Measurements from ENCODE around the gene FAM217A. TPM values are rescaled to one million over a fixed set of nuclear protein-coding genes. Genes with fewer than 3 reads are reported as not detected.
"Not testable (repeated sequence)": the region's sequence is repeated elsewhere in the genome, so short reads cannot be mapped to it uniquely, and the experiment has no call there.

The FAM217A gene
- total and polyA plus RNA-seq, 3 experiments from 2014 or later: not detected

DNA sequence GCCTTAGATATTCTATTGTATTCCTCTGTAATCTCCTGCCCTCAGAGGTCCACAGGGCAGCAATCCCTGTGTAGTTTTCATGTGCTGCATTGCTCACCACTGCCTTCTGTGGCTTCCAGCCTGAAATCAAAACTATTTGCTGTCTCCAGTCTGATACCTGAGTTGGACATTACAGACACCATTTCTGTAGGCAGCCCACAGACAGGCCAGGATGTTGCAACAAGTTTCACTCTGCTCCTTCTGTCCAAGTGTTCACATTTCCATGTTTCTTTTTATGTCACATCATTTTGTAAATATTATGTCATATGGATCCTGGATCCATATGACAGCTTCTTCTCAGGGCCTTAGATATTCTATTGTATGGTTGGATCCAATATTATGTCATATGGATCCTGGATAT is 34.7 kb upstream of the FAM217A start:
- Histone ChIP-seq H3K4me1 (ENCODE audit: insufficient read depth, low read length) (no peaks in the 10 kb centered on the region), H3K4me3 (ENCODE audit: low read length) (no peak overlapping the region), H3K36me3 (ENCODE audit: insufficient read depth, low read length) (peaks cover 22% of the 10 kb centered on the region), H3K27me3 (ENCODE audit: insufficient read depth, low read length, poor library complexity, severe bottlenecking) (no peaks in the 10 kb centered on the region), H3K27ac (ENCODE audit: low read depth, low read length) (no peak overlapping the region), H3K9me3 (ENCODE audit: low read length) (no peaks in the 10 kb centered on the region)
- Mint-ChIP-seq H3K36me3 (peaks cover 28 to 46% (median 45%) of the 10 kb centered on the region in 3 donors), H3K4me1 (no peaks in the 10 kb centered on the region), H3K27ac (no peak overlapping the region), H3K27me3 (peaks cover 0 to 5% of the 10 kb centered on the region in 2 donors), H3K9me3 (peaks cover 15 to 25% (median 20%) of the 10 kb centered on the region in 5 donors), H3K4me3 (no peak overlapping the region)
- ChIA-PET CTCF (no interaction called here), POLR2A (no interaction called here)
- DNase-seq: no peak

DNA sequence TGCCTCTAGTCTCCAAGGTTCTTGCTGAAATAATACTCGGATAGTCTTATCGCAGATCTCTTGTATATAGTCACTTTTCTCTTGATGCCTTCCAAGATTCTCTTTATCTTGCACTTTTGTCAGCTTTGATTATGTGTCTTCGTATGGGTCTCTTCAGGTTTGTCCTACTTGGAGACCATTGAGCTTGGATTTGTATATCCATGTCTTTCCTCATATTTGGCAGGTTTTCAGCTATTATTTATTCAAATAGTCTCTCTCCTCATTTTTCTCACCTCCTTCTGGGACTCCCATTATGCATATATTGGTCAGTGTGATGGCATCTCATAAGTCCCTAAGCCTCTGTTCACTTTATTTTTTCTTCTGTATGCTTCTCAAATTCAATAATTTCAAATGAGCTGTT is 33.4 kb upstream of the FAM217A start:
- no peaks in the 10 kb centered on the region for H3K27me3 ChIP-seq (ENCODE audit: insufficient read depth, low read length, poor library complexity, severe bottlenecking)
- no peaks in the 10 kb centered on the region for H3K4me1 Mint-ChIP-seq
- CTCF ChIA-PET: no interaction called here

DNA sequence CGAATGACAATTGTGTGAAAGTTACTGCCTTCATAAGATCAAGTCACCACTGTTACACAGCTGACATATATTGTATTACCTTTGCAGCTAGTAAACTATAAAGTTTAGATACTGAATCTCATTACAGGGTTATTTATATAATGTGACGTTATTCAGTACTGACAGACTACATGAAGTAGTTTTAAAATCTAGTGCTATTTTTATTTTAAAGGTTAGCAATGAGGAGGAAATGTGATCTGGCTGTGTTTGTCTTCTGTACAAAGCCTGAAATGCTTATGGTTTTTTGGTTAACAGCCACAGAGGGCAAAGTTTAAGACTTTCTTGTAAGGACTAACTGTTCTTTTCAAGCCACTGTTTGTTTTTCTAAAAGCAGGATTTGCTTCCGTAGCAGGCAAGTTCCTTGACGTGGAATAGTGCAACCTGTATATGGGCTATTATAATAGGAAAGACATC is 30.5 kb upstream of the FAM217A start:
- H3K4me3 ChIP-seq (ENCODE audit: low read length); CTCF ChIA-PET; H3K4me1 Mint-ChIP-seq; H3K9me3 ChIP-seq (ENCODE audit: low read length); H3K4me3 Mint-ChIP-seq; H3K27me3 ChIP-seq (ENCODE audit: insufficient read depth, low read length, poor library complexity, severe bottlenecking); H3K27ac ChIP-seq (ENCODE audit: low read depth, low read length); H3K27me3 Mint-ChIP-seq; DNase-seq; POLR2A ChIA-PET; H3K36me3 ChIP-seq (ENCODE audit: insufficient read depth, low read length); H3K4me1 ChIP-seq (ENCODE audit: insufficient read depth, low read length); H3K27ac Mint-ChIP-seq: not testable (repeated sequence)
- Mint-ChIP-seq H3K36me3 (peaks cover 2 to 21% (median 4%) of the 10 kb centered on the region in 3 donors), H3K9me3 (peaks cover 15 to 22% (median 18%) of the 10 kb centered on the region in 5 donors)

More for the DNA sequence above, 33.4 kb upstream of the FAM217A start:
- Histone ChIP-seq H3K4me1 (ENCODE audit: insufficient read depth, low read length) (no peaks in the 10 kb centered on the region), H3K4me3 (ENCODE audit: low read length) (no peak overlapping the region), H3K27ac (ENCODE audit: low read depth, low read length) (no peak overlapping the region), H3K9me3 (ENCODE audit: low read length) (no peaks in the 10 kb centered on the region), H3K36me3 (ENCODE audit: insufficient read depth, low read length) (peaks cover 14% of the 10 kb centered on the region)
- H3K27ac Mint-ChIP-seq: no peak overlapping the region
- peaks cover 15 to 25% (median 20%) of the 10 kb centered on the region in 5 donors for H3K9me3 Mint-ChIP-seq
- H3K36me3 Mint-ChIP-seq: peaks cover 20 to 43% (median 32%) of the 10 kb centered on the region in 3 donors
- POLR2A ChIA-PET: no interaction called here
- no peak overlapping the region for H3K4me3 Mint-ChIP-seq
- no peak for DNase-seq
- peaks cover 0 to 5% of the 10 kb centered on the region in 2 donors for H3K27me3 Mint-ChIP-seq

DNA sequence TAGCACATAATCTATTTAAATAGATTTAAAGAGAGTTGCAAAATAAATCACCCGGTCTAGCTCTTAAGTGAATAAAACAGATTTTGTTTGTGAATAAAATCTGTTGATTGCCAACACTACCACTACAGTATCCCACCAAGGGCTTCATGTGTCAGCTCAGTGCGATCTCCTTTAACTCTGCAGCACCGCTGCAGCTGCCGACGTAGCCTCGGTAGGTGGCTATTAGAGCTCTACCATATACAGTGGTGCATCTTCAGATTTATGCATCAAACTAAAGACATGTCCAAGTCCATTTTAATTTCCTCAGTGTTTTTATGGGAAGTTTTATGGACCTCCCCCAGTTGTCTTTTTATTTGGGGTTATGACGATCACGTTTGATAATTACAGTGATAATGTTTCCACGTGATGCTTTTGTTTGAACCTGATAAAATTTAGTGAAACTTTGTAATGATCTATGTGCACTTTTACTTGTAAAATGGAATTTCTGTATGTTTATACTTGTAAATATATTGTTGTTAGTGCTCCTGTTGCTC is 29.7 kb upstream of the FAM217A start:
- Mint-ChIP-seq H3K36me3 (peaks cover 0 to 13% (median 2%) of the 10 kb centered on the region in 3 donors), H3K9me3 (peaks cover 12 to 16% (median 14%) of the 10 kb centered on the region in 5 donors), H3K4me1 (no peaks in the 10 kb centered on the region), H3K27me3 (peaks cover 1 to 8% of the 10 kb centered on the region in 2 donors), H3K4me3 (no peak overlapping the region), H3K27ac (no peak overlapping the region)
- CTCF ChIA-PET: no interaction called here
- no peaks in the 10 kb centered on the region for H3K27me3 ChIP-seq (ENCODE audit: insufficient read depth, low read length, poor library complexity, severe bottlenecking)
- no peak for DNase-seq
- POLR2A ChIA-PET: no interaction called here
- H3K4me3 ChIP-seq (ENCODE audit: low read length): no peak overlapping the region
- H3K36me3 ChIP-seq (ENCODE audit: insufficient read depth, low read length): no peaks in the 10 kb centered on the region
- H3K4me1 ChIP-seq (ENCODE audit: insufficient read depth, low read length): no peaks in the 10 kb centered on the region
- H3K9me3 ChIP-seq (ENCODE audit: low read length): no peaks in the 10 kb centered on the region
- H3K27ac ChIP-seq (ENCODE audit: low read depth, low read length): no peak overlapping the region

DNA sequence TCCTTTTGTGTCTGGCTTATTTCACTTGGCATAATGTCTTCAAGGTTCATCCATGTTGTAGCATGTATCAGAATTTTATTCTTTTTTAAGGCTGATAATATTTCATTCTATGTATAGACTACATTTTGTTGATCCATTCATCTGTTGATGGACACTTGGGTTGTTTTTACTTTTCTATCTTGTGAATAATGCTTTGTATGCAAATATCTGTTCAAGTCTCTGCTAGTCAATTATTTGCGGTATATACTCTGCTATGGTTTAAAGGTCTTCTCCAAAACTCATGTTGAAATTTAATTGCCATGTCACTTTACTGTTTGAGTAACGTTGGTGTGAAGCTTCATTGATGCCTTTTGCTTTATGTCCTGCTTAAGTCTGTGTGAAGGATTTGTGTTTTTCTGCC is 28.9 kb upstream of the FAM217A start:
- Mint-ChIP-seq H3K4me3 (no peak overlapping the region), H3K27ac (no peak overlapping the region), H3K9me3 (peaks cover 8 to 10% (median 9%) of the 10 kb centered on the region in 5 donors), H3K27me3 (peaks cover 1 to 8% of the 10 kb centered on the region in 2 donors), H3K4me1 (no peaks in the 10 kb centered on the region), H3K36me3 (peaks cover 0 to 8% (median 0%) of the 10 kb centered on the region in 3 donors)
- Histone ChIP-seq H3K27me3 (ENCODE audit: insufficient read depth, low read length, poor library complexity, severe bottlenecking) (no peaks in the 10 kb centered on the region), H3K36me3 (ENCODE audit: insufficient read depth, low read length) (no peaks in the 10 kb centered on the region), H3K4me1 (ENCODE audit: insufficient read depth, low read length) (no peaks in the 10 kb centered on the region), H3K4me3 (ENCODE audit: low read length) (no peak overlapping the region), H3K27ac (ENCODE audit: low read depth, low read length) (no peak overlapping the region), H3K9me3 (ENCODE audit: low read length) (no peaks in the 10 kb centered on the region)
- POLR2A ChIA-PET: no interaction called here
- no peak for DNase-seq
- CTCF ChIA-PET: no interaction called here

DNA sequence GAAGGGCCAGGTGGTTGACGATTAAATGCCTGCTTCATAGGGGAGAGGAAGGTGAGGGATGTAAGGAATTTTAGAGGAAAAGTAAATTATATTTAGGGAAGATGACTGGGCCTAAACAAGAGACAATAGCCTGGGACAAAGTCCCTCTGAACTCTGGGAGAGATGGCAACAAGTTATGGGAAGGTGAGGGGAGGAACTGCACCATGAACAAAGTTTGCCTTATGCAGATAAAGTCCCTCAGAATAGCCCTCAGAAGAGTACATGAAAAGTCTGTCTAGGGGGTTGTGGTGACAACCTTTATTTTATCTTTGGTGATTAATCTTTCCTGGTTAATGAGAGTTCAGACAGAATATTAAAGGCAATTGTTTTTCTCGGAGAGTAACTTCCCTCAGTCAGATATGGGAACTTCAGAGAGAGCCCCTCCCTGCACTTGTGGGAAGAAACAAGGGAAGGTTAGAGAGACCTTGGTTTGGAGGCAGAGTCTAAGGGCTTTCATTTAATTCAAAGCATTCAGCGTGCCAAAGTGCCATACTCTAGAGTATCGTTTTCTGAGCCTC is 27.1 kb upstream of the FAM217A start:
- Mint-ChIP-seq H3K27me3 (peaks cover 3 to 4% of the 10 kb centered on the region in 2 donors), H3K9me3 (no peaks in the 10 kb centered on the region), H3K27ac (peak overlapping the region in 1 of 8 donors; percentile 1), H3K4me1 (no peaks in the 10 kb centered on the region), H3K4me3 (no peak overlapping the region), H3K36me3 (no peaks in the 10 kb centered on the region)
- H3K27me3 ChIP-seq (ENCODE audit: insufficient read depth, low read length, poor library complexity, severe bottlenecking): no peaks in the 10 kb centered on the region
- no peak for DNase-seq
- H3K4me1 ChIP-seq (ENCODE audit: insufficient read depth, low read length): no peaks in the 10 kb centered on the region
- ChIA-PET POLR2A (no interaction called here), CTCF (no interaction called here)
- no peaks in the 10 kb centered on the region for H3K9me3 ChIP-seq (ENCODE audit: low read length)
- H3K4me3 ChIP-seq (ENCODE audit: low read length): no peak overlapping the region
- no peak overlapping the region for H3K27ac ChIP-seq (ENCODE audit: low read depth, low read length)
- H3K36me3 ChIP-seq (ENCODE audit: insufficient read depth, low read length): no peaks in the 10 kb centered on the region

DNA sequence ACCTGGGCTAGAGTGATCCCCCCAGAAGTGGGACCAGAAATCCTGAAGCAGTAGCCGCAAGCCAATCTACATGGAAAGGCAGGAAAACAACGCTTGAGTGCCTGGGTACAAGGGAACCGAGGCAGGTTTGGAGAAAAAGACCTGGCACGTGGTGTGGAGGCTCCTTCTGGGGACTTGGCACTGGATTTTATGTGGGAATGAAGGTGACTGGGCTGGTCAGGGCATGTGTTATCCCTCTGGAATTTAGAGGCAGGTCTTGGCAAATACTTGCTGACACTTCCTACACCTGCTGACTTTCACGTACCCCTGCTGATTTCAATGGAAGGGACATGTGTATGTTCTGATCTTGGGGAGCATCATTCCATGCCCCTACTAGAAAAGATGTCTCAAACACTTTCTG is 25.0 kb upstream of the FAM217A start:
- Mint-ChIP-seq H3K9me3 (no peaks in the 10 kb centered on the region), H3K27ac (no peak overlapping the region), H3K4me1 (no peaks in the 10 kb centered on the region), H3K36me3 (no peaks in the 10 kb centered on the region), H3K27me3 (peaks cover 4% of the 10 kb centered on the region in 2 donors), H3K4me3 (no peak overlapping the region)
- ChIA-PET CTCF (no interaction called here), POLR2A (no interaction called here)
- H3K36me3 ChIP-seq (ENCODE audit: insufficient read depth, low read length): no peaks in the 10 kb centered on the region
- H3K27me3 ChIP-seq (ENCODE audit: insufficient read depth, low read length, poor library complexity, severe bottlenecking): no peaks in the 10 kb centered on the region
- DNase-seq: no peak
- no peaks in the 10 kb centered on the region for H3K4me1 ChIP-seq (ENCODE audit: insufficient read depth, low read length)
- H3K27ac ChIP-seq (ENCODE audit: low read depth, low read length): no peak overlapping the region
- no peaks in the 10 kb centered on the region for H3K9me3 ChIP-seq (ENCODE audit: low read length)
- H3K4me3 ChIP-seq (ENCODE audit: low read length): no peak overlapping the region

DNA sequence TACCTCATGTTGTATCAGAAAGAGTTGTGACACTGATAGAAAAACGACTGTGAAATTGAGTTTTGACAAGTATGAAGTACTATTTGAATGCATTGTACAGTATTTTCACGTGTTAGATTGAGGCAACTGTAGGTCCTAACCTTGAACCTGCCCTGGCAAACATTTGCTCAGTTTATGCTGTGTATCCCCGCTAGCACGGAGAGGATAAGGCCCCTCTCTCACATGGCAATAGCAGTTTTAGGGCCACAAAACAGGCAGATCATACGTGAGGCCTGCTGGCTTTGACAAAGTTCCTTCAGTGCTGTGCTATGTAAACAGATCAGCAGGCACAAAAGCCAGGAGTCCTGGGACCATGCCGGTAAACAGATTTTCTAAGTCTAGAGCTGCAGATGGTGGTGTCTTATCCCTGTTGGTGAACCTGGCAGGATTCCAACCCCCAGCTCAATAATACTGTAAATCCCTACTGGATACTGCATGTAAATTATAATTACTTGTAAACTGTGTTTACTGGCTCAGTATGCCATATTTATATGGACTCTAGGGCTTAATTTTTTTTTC is 23.8 kb upstream of the FAM217A start:
- no peak overlapping the region for H3K27ac Mint-ChIP-seq
- no peak overlapping the region for H3K4me3 Mint-ChIP-seq
- H3K4me1 Mint-ChIP-seq: no peaks in the 10 kb centered on the region
- no peak for DNase-seq
- no peaks in the 10 kb centered on the region for H3K9me3 ChIP-seq (ENCODE audit: low read length)
- no peaks in the 10 kb centered on the region for H3K36me3 ChIP-seq (ENCODE audit: insufficient read depth, low read length)
- no peaks in the 10 kb centered on the region for H3K27me3 ChIP-seq (ENCODE audit: insufficient read depth, low read length, poor library complexity, severe bottlenecking)
- H3K27me3 Mint-ChIP-seq: peaks cover 4% of the 10 kb centered on the region in 2 donors
- no peaks in the 10 kb centered on the region for H3K36me3 Mint-ChIP-seq
- CTCF ChIA-PET: no interaction called here
- H3K4me3 ChIP-seq (ENCODE audit: low read length): no peak overlapping the region
- POLR2A ChIA-PET: no interaction called here
- H3K27ac ChIP-seq (ENCODE audit: low read depth, low read length): no peak overlapping the region
- no peaks in the 10 kb centered on the region for H3K9me3 Mint-ChIP-seq
- H3K4me1 ChIP-seq (ENCODE audit: insufficient read depth, low read length): no peaks in the 10 kb centered on the region

Measured in CD8-positive, alpha-beta memory T cell (primary cell).